GM19240 (cell line): ENCODE results near the gene PPP1R27.

Experiments used
- DNase-seq: peaks from one replicate; pipeline ENCODE4 v3.0.0; 2011; ENCODE audit warnings: low spot score; ENCODE audit not compliant: insufficient read length

Gene PPP1R27

GRCh38 chr17:81860756-81861568 is 26.1 kb upstream of the PPP1R27 start:
- peak; percentile 96 for DNase-seq

GRCh38 chr17:81859906-81860755 is 25.3 kb upstream of the PPP1R27 start, which contains the start of gene P4HB:
P4HB (minus strand) TSS chr17:81860535; CDS start chr17:81860471, 64 bp downstream.
- no peak for DNase-seq

GRCh38 chr17:81858967-81859905 is 24.4 kb upstream of the PPP1R27 start:
- no peak for DNase-seq

GRCh38 chr17:81858170-81858966 is 23.5 kb upstream of the PPP1R27 start:
- DNase-seq: no peak

- DNase-seq: no peak
Measured at GRCh38 chr17:81854974-81855774, 20.3 kb upstream of the PPP1R27 start.

- DNase-seq: no peak
Measured at GRCh38 chr17:81852237-81852636, 17.4 kb upstream of the PPP1R27 start.

GRCh38 chr17:81851423-81851822 is 16.6 kb upstream of the PPP1R27 start:
- DNase-seq: no peak

GRCh38 chr17:81849457-81849856 is 14.6 kb upstream of the PPP1R27 start:
- DNase-seq: no peak

GRCh38 chr17:81846743-81847689 is 12.2 kb upstream of the PPP1R27 start:
- DNase-seq: no peak

- DNase-seq: no peak
Measured at GRCh38 chr17:81845881-81846742, 11.3 kb upstream of the PPP1R27 start.

- no peak for DNase-seq
Measured at GRCh38 chr17:81845361-81845760, 10.5 kb upstream of the PPP1R27 start.

GRCh38 chr17:81844887-81845286 is 10.0 kb upstream of the PPP1R27 start:
- DNase-seq: no peak

- no peak for DNase-seq
Measured at GRCh38 chr17:81844327-81844851, 9.5 kb upstream of the PPP1R27 start.

- DNase-seq: no peak
Measured at GRCh38 chr17:81843713-81844326, 9.0 kb upstream of the PPP1R27 start.

GRCh38 chr17:81842725-81843504 is 8.1 kb upstream of the PPP1R27 start:
- no peak for DNase-seq

GRCh38 chr17:81842378-81842724 is 7.5 kb upstream of the PPP1R27 start:
- no peak for DNase-seq
